ENCODE data around the gene CNOT4.

CNOT4 gene

GRCh38 chr7:135509839-135510591 lies at the start of gene CNOT4:
Gene CNOT4, minus strand, starts transcription at chr7:135510102. Its CDS starts 71,771 bp downstream, at chr7:135438331.
- DNase-seq, result peak; percentile 93 to 99 (median 96)
- intact Hi-C loops (cut with DNase I), result loop anchor here (1.0 kb wide), 2 partner anchors 47 to 229 kb away; partner anchors contain the start of gene NUP205

- intact Hi-C loops (cut with DNase I), result no loop called here
- DNase-seq, result no peak
These were observed 49.0 kb upstream of the CNOT4 start for GRCh38 chr7:135558881-135559280.

- DNase-seq, result peak in 9 of 10 donors; percentile 20 to 92 (median 51)
- intact Hi-C loops (cut with DNase I), result no loop called here
These were observed 48.5 kb upstream of the CNOT4 start for GRCh38 chr7:135558337-135558767.

GRCh38 chr7:135557455-135558336 lies 47.8 kb upstream of the CNOT4 start, which contains the start of gene NUP205:
Gene NUP205, plus strand, starts transcription at chr7:135557917. Its CDS starts 28 bp downstream, at chr7:135557945.
- intact Hi-C loops (cut with DNase I), result loop anchor here (1.0 kb wide), 2 partner anchors 47 to 276 kb away; partner anchors contain the start of gene CNOT4
- peak; percentile 41 to 95 (median 72) for DNase-seq

- DNase-seq, result no peak
- intact Hi-C loops (cut with DNase I), result no loop called here
These were observed 43.4 kb upstream of the CNOT4 start for GRCh38 chr7:135553346-135553745.

GRCh38 chr7:135552148-135552547 lies 42.2 kb upstream of the CNOT4 start:
- no peak for DNase-seq
- intact Hi-C loops (cut with DNase I), result no loop called here

GRCh38 chr7:135550196-135550595 lies 40.3 kb upstream of the CNOT4 start:
- no peak for DNase-seq
- intact Hi-C loops (cut with DNase I), result no loop called here

GRCh38 chr7:135541029-135541428 lies 31.1 kb upstream of the CNOT4 start:
- intact Hi-C loops (cut with DNase I), result no loop called here
- no peak for DNase-seq

- intact Hi-C loops (cut with DNase I), result no loop called here
- no peak for DNase-seq
These were observed 29.7 kb upstream of the CNOT4 start for GRCh38 chr7:135539629-135540028.

- no peak for DNase-seq
- intact Hi-C loops (cut with DNase I), result no loop called here
These were observed 28.5 kb upstream of the CNOT4 start for GRCh38 chr7:135538376-135538775.

- DNase-seq, result no peak
- intact Hi-C loops (cut with DNase I), result no loop called here
These were observed 28.0 kb upstream of the CNOT4 start for GRCh38 chr7:135537905-135538304.

- intact Hi-C loops (cut with DNase I), result no loop called here
- no peak for DNase-seq
These were observed 27.6 kb upstream of the CNOT4 start for GRCh38 chr7:135537453-135537852.

- no peak for DNase-seq
- intact Hi-C loops (cut with DNase I), result no loop called here
These were observed 26.2 kb upstream of the CNOT4 start for GRCh38 chr7:135536150-135536549.

GRCh38 chr7:135527025-135527424 lies 17.1 kb upstream of the CNOT4 start:
- intact Hi-C loops (cut with DNase I), result no loop called here
- no peak for DNase-seq

GRCh38 chr7:135525426-135525825 lies 15.5 kb upstream of the CNOT4 start:
- intact Hi-C loops (cut with DNase I), result no loop called here
- DNase-seq, result no peak

GRCh38 chr7:135523146-135523545 lies 13.2 kb upstream of the CNOT4 start:
- no peak for DNase-seq
- intact Hi-C loops (cut with DNase I), result no loop called here

- no peak for DNase-seq
- intact Hi-C loops (cut with DNase I), result no loop called here
These were observed 12.6 kb upstream of the CNOT4 start for GRCh38 chr7:135522509-135522908.

- DNase-seq, result no peak
- intact Hi-C loops (cut with DNase I), result no loop called here
These were observed 10.0 kb upstream of the CNOT4 start for GRCh38 chr7:135519871-135520270.

GRCh38 chr7:135519233-135519688 lies 9.4 kb upstream of the CNOT4 start:
- intact Hi-C loops (cut with DNase I), result no loop called here

GRCh38 chr7:135518748-135519147 lies 8.8 kb upstream of the CNOT4 start:
- intact Hi-C loops (cut with DNase I), result no loop called here
- DNase-seq, result no peak

More at GRCh38 chr7:135519233-135519688, 9.4 kb upstream of the CNOT4 start:
- no peak for DNase-seq

- no peak for DNase-seq
- intact Hi-C loops (cut with DNase I), result no loop called here
These were observed 7.2 kb upstream of the CNOT4 start for GRCh38 chr7:135517060-135517459.
